GM23338 (cell line): ENCODE measurements around the gene IGF2BP2. TPM values are rescaled to one million over a fixed set of nuclear protein-coding genes. Genes with fewer than 3 reads are reported as not detected.

Source experiments
- ATAC-seq: fragments of 200-7000 bp; cut with Tn5 transposase; 3 replicates; pipeline ENCODE4 v1.9.1; 2020
- DNase-seq: peaks from one replicate; pipeline ENCODE4 v3.0.0-alpha.2; 2015; ENCODE audit warnings: low spot score
- H2AFZ ChIP-seq: fragments of 200-600 bp; sonication (generic); 2 replicates; pipeline ENCODE4 v1.8.0; 2016; ENCODE audit warnings: antibody characterized with exemption, mild to moderate bottlenecking, moderate library complexity
- H3F3A ChIP-seq: fragments of 200-600 bp; sonication (generic); replicated peaks from 2 replicates; pipeline ENCODE4 v1.8.0; 2017; ENCODE audit warnings: antibody characterized with exemption, mixed run types, low read depth
- H3K27ac ChIP-seq: fragments of 200-600 bp; sonication (generic); 2 replicates; pipeline ENCODE4 v1.6.1; 2016; ENCODE audit warnings: low read depth
- H3K27me3 ChIP-seq: fragments of 200-600 bp; sonication (generic); 2 replicates; pipeline ENCODE4 v1.8.0; 2016; ENCODE audit warnings: mild to moderate bottlenecking, mixed run types, moderate library complexity; ENCODE audit not compliant: insufficient read depth
- H3K36me3 ChIP-seq: fragments of 200-600 bp; sonication (generic); 2 replicates; pipeline ENCODE4 v1.8.0; 2016; ENCODE audit warnings: mild to moderate bottlenecking; ENCODE audit not compliant: insufficient read depth
- H3K4me1 ChIP-seq: fragments of 200-600 bp; sonication (generic); 2 replicates; pipeline ENCODE4 v1.8.0; 2016; ENCODE audit warnings: mild to moderate bottlenecking, moderate library complexity; ENCODE audit not compliant: insufficient read depth
- H3K4me2 ChIP-seq: fragments of 200-600 bp; sonication (generic); 2 replicates; pipeline ENCODE4 v1.7.1; 2017; ENCODE audit warnings: mixed run types
- H3K4me3 ChIP-seq: fragments of 200-600 bp; sonication (generic); 2 replicates; pipeline ENCODE4 v1.6.1; 2016; ENCODE audit warnings: mixed run types
- H3K79me2 ChIP-seq: fragments of 200-600 bp; sonication (generic); replicated peaks from 2 replicates; pipeline ENCODE4 v1.8.0; 2017; ENCODE audit warnings: mild to moderate bottlenecking; ENCODE audit not compliant: insufficient read depth
- H3K9me2 ChIP-seq: fragments of 200-600 bp; sonication (generic); 2 replicates; pipeline ENCODE4 v1.8.0; 2017; ENCODE audit not compliant: insufficient read depth
- H4K20me1 ChIP-seq: fragments of 200-600 bp; sonication (generic); replicated peaks from 2 replicates; pipeline ENCODE4 v1.8.0; 2017; ENCODE audit warnings: mild to moderate bottlenecking; ENCODE audit not compliant: insufficient read depth
- H3K27ac Mint-ChIP-seq: 2 replicates; pipeline ENCODE4 v1.8.0; 2020; ENCODE audit warnings: inconsistent platforms, mild to moderate bottlenecking, moderate library complexity, mixed read lengths
- H3K27me3 Mint-ChIP-seq: 3 replicates; pipeline ENCODE4 v1.8.0; 2022; ENCODE audit warnings: low read depth, mild to moderate bottlenecking, moderate library complexity, mixed read lengths, inconsistent platforms; ENCODE audit not compliant: insufficient read depth, poor library complexity
- H3K36me3 Mint-ChIP-seq: 3 replicates; pipeline ENCODE4 v1.8.0; 2021; ENCODE audit warnings: low read depth, mild to moderate bottlenecking, inconsistent platforms, moderate library complexity, mixed read lengths
- H3K4me1 Mint-ChIP-seq: 3 replicates; pipeline ENCODE4 v1.8.0; 2020; ENCODE audit warnings: mild to moderate bottlenecking, inconsistent platforms, mixed read lengths
- H3K4me3 Mint-ChIP-seq: 3 replicates; pipeline ENCODE4 v1.8.0; 2021; ENCODE audit warnings: moderate library complexity, mild to moderate bottlenecking, inconsistent platforms, mixed read lengths
- H3K9me3 Mint-ChIP-seq: 3 replicates; pipeline ENCODE4 v1.8.0; 2020; ENCODE audit warnings: moderate library complexity, mild to moderate bottlenecking, inconsistent platforms, mixed read lengths
- CREB1 ChIP-seq: fragments of 250-450 bp; sonication (Bioruptor Pico); IDR thresholded peaks from 2 replicates; pipeline ENCODE4 v1.5.0; 2020; ENCODE audit warnings: low read depth, mild to moderate bottlenecking, moderate library complexity
- CTCF ChIP-seq, 2 experiments: fragments of 200-600 bp in 1 of 2; sonication (generic) in 1 of 2; conservative IDR thresholded peaks; 2 replicates each; pipeline versions ENCODE4 v1.5.1 to v1.6.1; 2016 to 2017; ENCODE audit warnings: antibody characterized with exemption in 2 of 2, low read depth in 2 of 2, mild to moderate bottlenecking in 2 of 2, moderate library complexity in 1 of 2
- ETS1 ChIP-seq: IDR thresholded peaks from 2 replicates; pipeline ENCODE4 v1.6.1; 2016; ENCODE audit warnings: antibody characterized with exemption
- EZH2phosphoT487 ChIP-seq: fragments of 200-600 bp; sonication (generic); IDR thresholded peaks from one replicate; pipeline ENCODE4 v1.8.1; 2018; ENCODE audit warnings: antibody characterized with exemption; ENCODE audit not compliant: unreplicated experiment
- JUNB ChIP-seq: IDR thresholded peaks from one replicate; pipeline ENCODE4 v1.6.1; 2016; ENCODE audit warnings: antibody characterized with exemption; ENCODE audit not compliant: unreplicated experiment
- NANOG ChIP-seq: IDR thresholded peaks from 2 replicates; pipeline ENCODE4 v1.6.1; 2016; ENCODE audit warnings: antibody characterized with exemption, borderline replicate concordance
- POLR2AphosphoS5 ChIP-seq: IDR thresholded peaks from 2 replicates; pipeline ENCODE4 v1.6.1; 2016; ENCODE audit warnings: antibody characterized with exemption, low read depth
- REST ChIP-seq: IDR thresholded peaks from one replicate; pipeline ENCODE4 v1.6.1; 2018; ENCODE audit warnings: antibody characterized with exemption; ENCODE audit not compliant: unreplicated experiment
- ZNF114 ChIP-seq: fragments of 250-450 bp; sonication (Bioruptor Pico); IDR thresholded peaks from 2 replicates; pipeline ENCODE4 v1.5.0; 2020; ENCODE audit warnings: mild to moderate bottlenecking, moderate library complexity
- ZNF331 ChIP-seq: fragments of 250-450 bp; sonication (Bioruptor Pico); IDR thresholded peaks from 2 replicates; pipeline ENCODE4 v1.5.0; 2020; ENCODE audit warnings: low read depth, mild to moderate bottlenecking, moderate library complexity
- long read RNA-seq: library from polyadenylated mRNA; unstranded; transcript quantifications from one replicate; pipeline ENCODE4 v2.0.0, GENCODE V29; 2020; ENCODE audit not compliant: unreplicated experiment
- polyA plus RNA-seq: library from polyadenylated mRNA; unstranded; fragments of >200 nt; fragmentation: Nextera tagmentation; extraction: Ambion mirVana; gene quantifications from 2 replicates; pipeline ENCODE4 v1.2.1, GENCODE V29; 2016
- total RNA-seq: library from RNA; depleted of rRNA; stranded (reverse); fragments of >200 nt; shearing (Covaris generic); gene quantifications from 2 replicates; pipeline ENCODE4 v1.2.3, GENCODE V29; 2014; rRNA removed

Gene IGF2BP2
- total RNA-seq (84.5 and 87.4 TPM in 2 replicates), polyA plus RNA-seq (79.6 and 82.9 TPM in 2 replicates)
- long read RNA-seq, partial matches to known transcripts: 3 of 8 reads
- long read RNA-seq, other reads (novel, unspliced or antisense): 4 of 8 reads

- TF ChIP-seq EZH2phosphoT487: no peak
- no peak for TF ChIP-seq CREB1
- no peak for TF ChIP-seq NANOG
- no peak for TF ChIP-seq ETS1
- no peak for TF ChIP-seq ZNF331
- TF ChIP-seq POLR2AphosphoS5: peak; percentile 78
- no peak for TF ChIP-seq JUNB
- TF ChIP-seq REST: no peak
- peak in 1 of 2 experiments; percentile 26; a peak in 1 of 4 replicates for TF ChIP-seq CTCF (conservative IDR thresholded peaks at IDR 0.05; ENCODE audit: low read depth in 2 of 2)
- no peak for TF ChIP-seq ZNF114 (CRISPR knock-in tag)
- H3K27me3 ChIP-seq: peaks cover 10% of the 10 kb centered on the region
- no peaks in the 10 kb centered on the region; the same call in 1 of the 2 replicates for H3K9me2 ChIP-seq
- Mint-ChIP-seq H3K4me1 (peaks cover 25% of the 10 kb centered on the region), H3K4me3 (peak within 1 kb of the TSS; percentile 95), H3K9me3 (peaks cover 39% of the 10 kb centered on the region), H3K36me3 (peaks cover 46% of the 10 kb centered on the region), H3K27ac (peak within 1 kb of the TSS; percentile 97), H3K27me3 (peaks cover 18% of the 10 kb centered on the region)
- H3K27ac ChIP-seq: peak within 1 kb of the TSS; percentile 64
- peaks cover 6% of the 10 kb centered on the region for H4K20me1 ChIP-seq
- H3K79me2 ChIP-seq: peaks cover 66% of the 10 kb centered on the region
- peak within 1 kb of the TSS; percentile 70 for H3K4me3 ChIP-seq
- peak; percentile 55 for ATAC-seq
- peaks cover 20% of the 10 kb centered on the region for H3K36me3 ChIP-seq
- H3K4me1 ChIP-seq: peaks cover 28% of the 10 kb centered on the region
- H3K4me2 ChIP-seq: peak within 1 kb of the TSS; percentile 88
- peak; percentile 76 for DNase-seq
- H2AFZ ChIP-seq: peak within 1 kb of the TSS; percentile 17; the same call in 1 of the 2 replicates
- peaks cover 4% of the 10 kb centered on the region; the same call in 1 of the 2 replicates for H3F3A ChIP-seq
Measured at GRCh38 chr3:185825006-185825638, at the start of gene IGF2BP2. Gene IGF2BP2, minus strand, starts transcription at chr3:185825042. Its CDS starts 82 bp downstream, at chr3:185824960.
